ENCODE measurements around the gene TBC1D19. TPM values are rescaled to one million over a fixed set of nuclear protein-coding genes. Genes with fewer than 3 reads are reported as not detected.

TBC1D19 gene
- total and polyA plus RNA-seq, 2 donors (not counting 1 experiment from before 2014, with no cell fraction given) = 1.8 to 11.0 TPM

GRCh38 chr4:26772096-26772873, 188.4 kb downstream of the TBC1D19 start:
- no peak for ATAC-seq (ENCODE audit: low read depth)
- Histone ChIP-seq H3K4me3 (ENCODE audit: control extremely low read depth in 1 of 5, extremely low read depth in 1 of 5, insufficient read depth in 1 of 5, low read depth in 2 of 5, low read length in 4 of 5) (no peak overlapping the region), H4K20me1 (ENCODE audit: control insufficient read depth, insufficient read depth, low read length, poor library complexity, severe bottlenecking) (no peaks in the 10 kb centered on the region), H3K27me3 (replicated peaks in 1 of 4; ENCODE audit: control extremely low read depth in 1 of 4, control insufficient read depth in 3 of 4, insufficient read depth in 4 of 4, low read length in 3 of 4) (no peaks in the 10 kb centered on the region), H3K4me1 (ENCODE audit: control insufficient read depth in 2 of 2, insufficient read depth in 2 of 2, low read length in 2 of 2) (no peaks in the 10 kb centered on the region), H2AFZ (ENCODE audit: insufficient read depth, low read depth, low read length, poor library complexity, severe bottlenecking) (no peak overlapping the region), H3K9me3 (ENCODE audit: control extremely low read depth in 1 of 3, control insufficient read depth in 2 of 3, insufficient read depth in 1 of 3, low read length in 2 of 3) (peaks cover 0 to 5% (median 5%) of the 10 kb centered on the region in 3 donors), H3K4me2 (replicated peaks; ENCODE audit: low read depth, low read length, poor library complexity, severe bottlenecking) (no peak overlapping the region), H3K9ac (ENCODE audit: low read length) (no peak overlapping the region), H3K36me3 (replicated peaks in 1 of 2; ENCODE audit: control extremely low read depth in 1 of 2, control insufficient read depth in 1 of 2, extremely low read depth in 1 of 2, insufficient read depth in 2 of 2, low read length in 1 of 2) (no peaks in the 10 kb centered on the region), H3K27ac (ENCODE audit: low read length in 2 of 2) (no peak overlapping the region), H3K79me2 (ENCODE audit: control insufficient read depth, insufficient read depth, low read length) (no peaks in the 10 kb centered on the region)
- Mint-ChIP-seq H3K9me3 (ENCODE audit: insufficient read depth) (peaks cover 5% of the 10 kb centered on the region), H3K27me3 (no peaks in the 10 kb centered on the region), H3K27ac (no peak overlapping the region), H3K4me1 (no peaks in the 10 kb centered on the region), H3K4me3 (no peak overlapping the region)
- TF ChIP-seq CTCF (IDR thresholded peaks at IDR 0.05) = no peak
- TF ChIP-seq EZH2 (IDR thresholded peaks at IDR 0.05; ENCODE audit: borderline replicate concordance, insufficient read depth, low read depth, low read length, poor library complexity, severe bottlenecking) = no peak
- no peak for DNase-seq
- intact Hi-C loops (cut with micrococcal nuclease) = no loop called here
- 81% methylated on average over 2 of the region's 5 CpGs for WGBS (ENCODE audit: insufficient coverage)
- ChIA-PET POLR2A (no interaction called here), CTCF (no interaction called here)

- no peaks in the 10 kb centered on the region for H3K36me3 ChIP-seq (replicated peaks in 1 of 2; ENCODE audit: control extremely low read depth in 1 of 2, control insufficient read depth in 1 of 2, extremely low read depth in 1 of 2, insufficient read depth in 2 of 2, low read length in 1 of 2)
- H3K4me2 ChIP-seq (replicated peaks; ENCODE audit: low read depth, low read length, poor library complexity, severe bottlenecking) = no peak overlapping the region
- no peaks in the 10 kb centered on the region for H3K27me3 Mint-ChIP-seq
- ChIA-PET POLR2A (no interaction called here), CTCF (no interaction called here)
- H3K9me3 ChIP-seq (ENCODE audit: control extremely low read depth in 1 of 3, control insufficient read depth in 2 of 3, insufficient read depth in 1 of 3, low read length in 2 of 3) = peaks cover 0 to under 1% (median 0%) of the 10 kb centered on the region in 3 donors
- H3K27me3 ChIP-seq (replicated peaks in 1 of 4; ENCODE audit: control extremely low read depth in 1 of 4, control insufficient read depth in 3 of 4, insufficient read depth in 4 of 4, low read length in 3 of 4) = no peaks in the 10 kb centered on the region
- 90% methylated on average over 1 of the region's 2 CpGs for WGBS (ENCODE audit: insufficient coverage)
- ATAC-seq (ENCODE audit: low read depth) (no peak), DNase-seq (no peak)
- intact Hi-C loops (cut with micrococcal nuclease) = no loop called here
- peaks cover 4 to 5% of the 10 kb centered on the region in 2 donors for H3K4me1 ChIP-seq (ENCODE audit: control insufficient read depth in 2 of 2, insufficient read depth in 2 of 2, low read length in 2 of 2)
- H3K27ac Mint-ChIP-seq = no peak overlapping the region
- H3K27ac ChIP-seq (ENCODE audit: low read length in 2 of 2) = no peak overlapping the region
- no peak overlapping the region for H3K4me3 Mint-ChIP-seq
- H3K9me3 Mint-ChIP-seq (ENCODE audit: insufficient read depth) = peaks cover 2% of the 10 kb centered on the region
- TF ChIP-seq EZH2 (IDR thresholded peaks at IDR 0.05; ENCODE audit: borderline replicate concordance, insufficient read depth, low read depth, low read length, poor library complexity, severe bottlenecking) (no peak), CTCF (IDR thresholded peaks at IDR 0.05) (no peak)
- H3K4me1 Mint-ChIP-seq = peaks cover 8% of the 10 kb centered on the region
- H2AFZ ChIP-seq (ENCODE audit: insufficient read depth, low read depth, low read length, poor library complexity, severe bottlenecking) = no peak overlapping the region
- H4K20me1 ChIP-seq (ENCODE audit: control insufficient read depth, insufficient read depth, low read length, poor library complexity, severe bottlenecking) = no peaks in the 10 kb centered on the region
- H3K4me3 ChIP-seq (ENCODE audit: control extremely low read depth in 1 of 5, extremely low read depth in 1 of 5, insufficient read depth in 1 of 5, low read depth in 2 of 5, low read length in 4 of 5) = no peak overlapping the region
- no peaks in the 10 kb centered on the region for H3K79me2 ChIP-seq (ENCODE audit: control insufficient read depth, insufficient read depth, low read length)
- no peak overlapping the region for H3K9ac ChIP-seq (ENCODE audit: low read length)
Measured at GRCh38 chr4:26779224-26779623, 195.3 kb downstream of the TBC1D19 start.
